Osteocyte (in vitro differentiated cells): ENCODE data around the gene GRID1. TPM values are rescaled to one million over a fixed set of nuclear protein-coding genes. Genes with fewer than 3 reads are reported as not detected.

Source experiments
- DNase-seq: peaks from one replicate; pipeline ENCODE4 v3.0.0; 2021; ENCODE audit warnings: mixed read lengths; ENCODE audit not compliant: unreplicated experiment; ENCODE audit errors: extremely low spot score
- H3K27ac Mint-ChIP-seq: one replicate; pipeline ENCODE4 v1.8.0; 2021; ENCODE audit warnings: mild to moderate bottlenecking, mixed read lengths; ENCODE audit not compliant: unreplicated experiment
- H3K27me3 Mint-ChIP-seq: one replicate; pipeline ENCODE4 v1.8.0; 2021; ENCODE audit warnings: mixed read lengths; ENCODE audit not compliant: unreplicated experiment
- H3K36me3 Mint-ChIP-seq: one replicate; pipeline ENCODE4 v1.8.0; 2021; ENCODE audit warnings: mixed read lengths; ENCODE audit not compliant: unreplicated experiment
- H3K4me1 Mint-ChIP-seq: one replicate; pipeline ENCODE4 v1.8.0; 2021; ENCODE audit warnings: mixed read lengths; ENCODE audit not compliant: unreplicated experiment
- H3K4me3 Mint-ChIP-seq: one replicate; pipeline ENCODE4 v1.8.0; 2021; ENCODE audit warnings: mild to moderate bottlenecking, moderate library complexity, mixed read lengths; ENCODE audit not compliant: unreplicated experiment
- H3K9me3 Mint-ChIP-seq: one replicate; pipeline ENCODE4 v1.8.0; 2021; ENCODE audit warnings: mixed read lengths; ENCODE audit not compliant: unreplicated experiment
- CTCF ChIP-seq: fragments of 200-600 bp; sonication (generic); IDR thresholded peaks from 2 replicates; pipeline ENCODE4 v1.5.0; 2021; ENCODE audit warnings: antibody characterized with exemption, mild to moderate bottlenecking, moderate library complexity
- total RNA-seq: library from RNA; stranded (reverse); gene quantifications from 2 replicates; pipeline ENCODE4 v1.2.1, GENCODE V29; 2021

The GRID1 gene
- total RNA-seq, 1 donor from 2014 or later = 0.11 TPM

GRCh38 chr10:86182595-86182994, 184.0 kb downstream of the GRID1 start:
- TF ChIP-seq CTCF = no peak
- Mint-ChIP-seq H3K4me1 (no peaks in the 10 kb centered on the region), H3K4me3 (no peak overlapping the region), H3K27me3 (no peaks in the 10 kb centered on the region), H3K27ac (no peak overlapping the region), H3K36me3 (no peaks in the 10 kb centered on the region), H3K9me3 (no peaks in the 10 kb centered on the region)
- no peak for DNase-seq

- Mint-ChIP-seq H3K27ac (no peak overlapping the region), H3K4me3 (no peak overlapping the region), H3K27me3 (no peaks in the 10 kb centered on the region), H3K36me3 (no peaks in the 10 kb centered on the region), H3K4me1 (no peaks in the 10 kb centered on the region), H3K9me3 (no peaks in the 10 kb centered on the region)
- TF ChIP-seq CTCF = no peak
- DNase-seq = no peak
Observed at GRCh38 chr10:86182150-86182549, 184.4 kb downstream of the GRID1 start.

- H3K9me3 Mint-ChIP-seq = no peaks in the 10 kb centered on the region
- no peak overlapping the region for H3K27ac Mint-ChIP-seq
- no peak for TF ChIP-seq CTCF
- H3K4me1 Mint-ChIP-seq = no peaks in the 10 kb centered on the region
- H3K27me3 Mint-ChIP-seq = no peaks in the 10 kb centered on the region
- no peaks in the 10 kb centered on the region for H3K36me3 Mint-ChIP-seq
- no peak for DNase-seq
- no peak overlapping the region for H3K4me3 Mint-ChIP-seq
Observed at GRCh38 chr10:86180861-86181260, 185.7 kb downstream of the GRID1 start.

- Mint-ChIP-seq H3K27ac (no peak overlapping the region), H3K4me1 (no peaks in the 10 kb centered on the region), H3K27me3 (no peaks in the 10 kb centered on the region), H3K36me3 (no peaks in the 10 kb centered on the region), H3K9me3 (no peaks in the 10 kb centered on the region), H3K4me3 (no peak overlapping the region)
- DNase-seq = no peak
- TF ChIP-seq CTCF = no peak
Observed at GRCh38 chr10:86179961-86180360, 186.6 kb downstream of the GRID1 start.

- Mint-ChIP-seq H3K9me3 (no peaks in the 10 kb centered on the region), H3K4me1 (no peaks in the 10 kb centered on the region), H3K27me3 (no peaks in the 10 kb centered on the region), H3K36me3 (no peaks in the 10 kb centered on the region), H3K4me3 (no peak overlapping the region), H3K27ac (no peak overlapping the region)
- TF ChIP-seq CTCF = no peak
- no peak for DNase-seq
Observed at GRCh38 chr10:86179153-86179524, 187.5 kb downstream of the GRID1 start.
